SK-N-SH (cell line): ENCODE data around the gene SCAPER.

ENCODE experiments used
- CTCF ChIP-seq: fragments of 200-600 bp; sonication (generic); IDR thresholded peaks from 2 replicates; pipeline ENCODE4 v1.6.1; 2017; ENCODE audit warnings: antibody characterized with exemption, mild to moderate bottlenecking, moderate library complexity
- RAD21 ChIP-seq: IDR thresholded peaks from 2 replicates; pipeline ENCODE4 v1.6.1; 2012; ENCODE audit warnings: mild to moderate bottlenecking, low read length
- USF1 ChIP-seq: IDR thresholded peaks from 2 replicates; pipeline ENCODE4 v1.4.0; 2012; ENCODE audit warnings: low read depth, borderline replicate concordance

GRCh38 chr15:76464247-76464646, 440.9 kb downstream of the SCAPER start:
- TF ChIP-seq CTCF, result no peak
- no peak for TF ChIP-seq USF1
- no peak for TF ChIP-seq RAD21
